ENCODE measurements around the gene KLHL4. TPM values are rescaled to one million over a fixed set of nuclear protein-coding genes. Genes with fewer than 3 reads are reported as not detected.
"Not testable (repeated sequence)": the region's sequence is repeated elsewhere in the genome, so short reads cannot be mapped to it uniquely, and the experiment has no call there.

Gene KLHL4
- total RNA-seq, 1 experiment from 2014 or later, result not detected

- DNase-seq (ENCODE audit: low spot score); in situ Hi-C loops (cut with HindIII; ENCODE audit: low sequenced_read_pairs): not testable (repeated sequence)
Observed at GRCh38 chrX:87641439-87641838, 123.8 kb downstream of the KLHL4 start.

- in situ Hi-C loops (cut with HindIII; ENCODE audit: low sequenced_read_pairs), result no loop called here
Observed at GRCh38 chrX:87661761-87662160, 144.2 kb downstream of the KLHL4 start.

DNA sequence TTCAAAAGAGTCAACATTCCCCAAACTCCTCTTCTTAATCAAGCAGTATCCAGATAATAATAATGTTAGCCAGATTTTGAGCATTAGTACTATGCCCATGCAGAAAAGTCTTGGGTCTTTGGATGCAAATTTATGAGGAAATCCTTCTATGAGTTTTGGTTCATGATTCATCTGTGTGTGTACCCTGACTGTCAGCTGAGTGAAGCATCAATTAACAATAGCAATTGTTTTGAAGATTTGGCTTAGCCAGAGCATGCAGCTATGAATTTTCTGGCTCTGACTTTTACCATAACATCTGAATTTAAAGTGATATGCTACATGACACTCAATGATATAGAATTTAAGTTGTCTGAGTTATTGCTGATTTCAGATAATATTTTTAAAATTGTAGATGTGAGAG is 145.8 kb downstream of the KLHL4 start:
- no peak for DNase-seq (ENCODE audit: low spot score)
- in situ Hi-C loops (cut with HindIII; ENCODE audit: low sequenced_read_pairs), result no loop called here

More at GRCh38 chrX:87661761-87662160, 144.2 kb downstream of the KLHL4 start:
- no peak for DNase-seq (ENCODE audit: low spot score)

GRCh38 chrX:87664381-87664780 is 146.8 kb downstream of the KLHL4 start:
- in situ Hi-C loops (cut with HindIII; ENCODE audit: low sequenced_read_pairs), result no loop called here
- DNase-seq (ENCODE audit: low spot score), result peak; percentile 1

- DNase-seq (ENCODE audit: low spot score), result no peak
- in situ Hi-C loops (cut with HindIII; ENCODE audit: low sequenced_read_pairs), result no loop called here
Observed at GRCh38 chrX:87679849-87680248, 162.2 kb downstream of the KLHL4 start.

GRCh38 chrX:87687703-87688102 is 170.1 kb downstream of the KLHL4 start:
- in situ Hi-C loops (cut with HindIII; ENCODE audit: low sequenced_read_pairs), result no loop called here
- no peak for DNase-seq (ENCODE audit: low spot score)

GRCh38 chrX:87688113-87688748 is 170.6 kb downstream of the KLHL4 start:
- DNase-seq (ENCODE audit: low spot score); in situ Hi-C loops (cut with HindIII; ENCODE audit: low sequenced_read_pairs): not testable (repeated sequence)

GRCh38 chrX:87689218-87689617 is 171.6 kb downstream of the KLHL4 start:
- DNase-seq (ENCODE audit: low spot score); in situ Hi-C loops (cut with HindIII; ENCODE audit: low sequenced_read_pairs): not testable (repeated sequence)

GRCh38 chrX:87693204-87693603 is 175.6 kb downstream of the KLHL4 start:
- in situ Hi-C loops (cut with HindIII; ENCODE audit: low sequenced_read_pairs), result no loop called here
- DNase-seq (ENCODE audit: low spot score), result no peak

GRCh38 chrX:87697409-87697808 is 179.8 kb downstream of the KLHL4 start:
- in situ Hi-C loops (cut with HindIII; ENCODE audit: low sequenced_read_pairs), result no loop called here
- DNase-seq (ENCODE audit: low spot score), result no peak

GRCh38 chrX:87702795-87703194 is 185.2 kb downstream of the KLHL4 start:
- in situ Hi-C loops (cut with HindIII; ENCODE audit: low sequenced_read_pairs), result no loop called here
- no peak for DNase-seq (ENCODE audit: low spot score)

- in situ Hi-C loops (cut with HindIII; ENCODE audit: low sequenced_read_pairs); DNase-seq (ENCODE audit: low spot score): not testable (repeated sequence)
Observed at GRCh38 chrX:87703469-87703868, 185.9 kb downstream of the KLHL4 start.

GRCh38 chrX:87706134-87706533 is 188.5 kb downstream of the KLHL4 start:
- in situ Hi-C loops (cut with HindIII; ENCODE audit: low sequenced_read_pairs), result no loop called here
- no peak for DNase-seq (ENCODE audit: low spot score)

DNA sequence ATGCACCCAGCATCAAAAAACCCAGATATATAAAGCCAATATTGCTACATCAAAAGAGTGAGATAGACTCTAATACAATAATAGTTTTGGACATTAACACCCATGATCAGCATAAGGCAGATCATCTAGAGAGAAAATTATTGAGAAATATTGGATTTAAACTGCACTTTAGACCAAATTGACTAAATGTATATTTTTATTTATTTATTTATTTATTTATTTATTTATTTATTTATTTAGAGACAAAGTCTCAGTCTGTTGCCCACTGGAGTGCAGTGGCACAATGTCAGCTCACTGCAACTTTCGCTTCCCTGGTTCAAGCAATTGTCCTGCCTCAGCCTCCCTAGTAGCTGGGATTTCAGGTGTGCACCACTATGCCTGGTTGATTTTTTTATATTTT is 193.0 kb downstream of the KLHL4 start:
- in situ Hi-C loops (cut with HindIII; ENCODE audit: low sequenced_read_pairs), result no loop called here
- DNase-seq (ENCODE audit: low spot score), result no peak
